K562 (cell line): Measurements from ENCODE around the gene ZNF689. TPM values are rescaled to one million over a fixed set of nuclear protein-coding genes. Genes with fewer than 3 reads are reported as not detected.
A peak's percentile ranks its signal among the peaks of the same experiment; 100 is the strongest.

ENCODE experiments used
- ARNT ChIP-seq, 2 experiments: fragments of 450-650 bp; IDR thresholded peaks; 2 replicates each; pipeline ENCODE4 v1.6.1; 2016; ENCODE audit warnings: mild to moderate bottlenecking in 1 of 2
- BHLHE40 ChIP-seq: IDR thresholded peaks from 2 replicates; pipeline ENCODE4 v1.6.1; 2011; ENCODE audit warnings: low read length, improper control_type of control experiment
- ERF ChIP-seq: fragments of 450-650 bp; formaldehyde crosslinking; IDR thresholded peaks from 2 replicates; pipeline ENCODE4 v1.4.0; 2020; ENCODE audit warnings: mild to moderate bottlenecking, mixed read lengths
- NR4A1 ChIP-seq, 2 experiments: fragments of 250-450 bp in 1 of 2; fragments of 450-650 bp in 1 of 2; sonication (Bioruptor Pico) in 1 of 2; IDR thresholded peaks; 2 replicates each; pipeline versions ENCODE4 v1.4.0 to v1.6.1; 2016 to 2020; ENCODE audit warnings: mild to moderate bottlenecking in 2 of 2, missing compliant biosample characterization in 1 of 2, missing genetic modification characterization in 1 of 2, moderate library complexity in 1 of 2
- PHF21A ChIP-seq: fragments of 450-650 bp; IDR thresholded peaks from 2 replicates; pipeline ENCODE4 v1.6.1; 2017; ENCODE audit warnings: low read depth, borderline replicate concordance
- POLR2G ChIP-seq: fragments of 200-400 bp; formaldehyde crosslinking; IDR thresholded peaks from 2 replicates; pipeline ENCODE4 v1.6.1; 2017; ENCODE audit warnings: low read depth, mild to moderate bottlenecking, antibody characterized with exemption, low read length, moderate library complexity
- RBM14 ChIP-seq: fragments of 200-400 bp; formaldehyde crosslinking; IDR thresholded peaks from 2 replicates; pipeline ENCODE4 v1.6.1; 2018; ENCODE audit warnings: low read depth, mild to moderate bottlenecking, low read length, moderate library complexity, borderline replicate concordance; ENCODE audit not compliant: insufficient read depth
- TBP ChIP-seq: optimal IDR thresholded peaks from 2 replicates; pipeline ENCODE3; 2011; ENCODE audit warnings: low read depth, low read length, improper control_type of control experiment
- TEAD2 ChIP-seq: fragments of 450-650 bp; IDR thresholded peaks from 2 replicates; pipeline ENCODE4 v1.6.1; 2016; ENCODE audit warnings: missing genetic modification characterization, control low read depth, missing compliant biosample characterization
- TSC22D4 ChIP-seq: fragments of 450-650 bp; IDR thresholded peaks from 2 replicates; pipeline ENCODE4 v1.6.1; 2016; ENCODE audit warnings: missing genetic modification characterization, missing biosample characterization, control low read depth
- U2AF1 ChIP-seq: fragments of 200-400 bp; formaldehyde crosslinking; optimal IDR thresholded peaks from 2 replicates; pipeline ENCODE3; 2017; ENCODE audit warnings: mild to moderate bottlenecking, low read depth, low read length, moderate library complexity
- ZKSCAN1 ChIP-seq: fragments of 150-350 bp; IDR thresholded peaks from 2 replicates; pipeline ENCODE4 v1.6.1; 2016; ENCODE audit warnings: low read depth, low read length
- ZNF239 ChIP-seq: fragments of 250-450 bp; sonication (Bioruptor Pico); IDR thresholded peaks from 2 replicates; pipeline ENCODE4 v1.4.0; 2020; ENCODE audit warnings: mild to moderate bottlenecking
- ZNF24 ChIP-seq: fragments of 450-650 bp; IDR thresholded peaks from 2 replicates; pipeline ENCODE4 v1.6.1; 2016
- ZNF408 ChIP-seq: fragments of 250-450 bp; sonication (Bioruptor Pico); IDR thresholded peaks from 2 replicates; pipeline ENCODE4 v1.4.0; 2020; ENCODE audit warnings: low read depth, mild to moderate bottlenecking, moderate library complexity
- ZNF589 ChIP-seq: fragments of 200-800 bp; sonication (Bioruptor generic); IDR thresholded peaks from 2 replicates; pipeline ENCODE4 v1.6.1; 2016; ENCODE audit warnings: low read depth, missing genetic modification characterization, missing compliant biosample characterization
- ZNF668 ChIP-seq: fragments of 250-450 bp; sonication (Bioruptor Pico); IDR thresholded peaks from 2 replicates; pipeline ENCODE4 v1.8.0; 2022; ENCODE audit warnings: mild to moderate bottlenecking, inconsistent platforms
- polyA plus RNA-seq, 8 experiments: library from polyadenylated mRNA; depleted of rRNA in 4 of 8; stranded (reverse) in 5 of 8; unstranded in 3 of 8; fragments of >200 nt; fragmentation: Nextera tagmentation in 2 of 8; fragmentation: Illumina TruSeq in 1 of 8; extraction: Ambion mirVana in 2 of 8; extraction: Trizol in 1 of 8; gene quantifications; 2 replicates each; pipeline versions ENCODE4 v1.2.1 to v1.2.3, GENCODE V29; 2011 to 2014; ENCODE audit warnings: inconsistent platforms in 1 of 8, missing spikeins in 1 of 8
- total RNA-seq, 7 experiments: library from RNA; depleted of rRNA in 6 of 7; stranded (reverse); fragments of >200 nt in 6 of 7; fragmentation: Illumina TruSeq in 2 of 7; extraction: Trizol in 2 of 7; gene quantifications; 2 replicates each; pipeline versions ENCODE4 v1.2.1 to v1.2.3, GENCODE V29; 2011 to 2021; ENCODE audit warnings: low replicate concordance in 1 of 7
- TF ChIP-seq, protein P1 (sequence below): conservative IDR thresholded peaks from 2 replicates; pipeline ENCODE4 v1.6.1; 2011; ENCODE audit warnings: low read depth, mild to moderate bottlenecking, low read length; ENCODE audit not compliant: control insufficient read depth
- TF ChIP-seq, protein P2 (sequence below): IDR thresholded peaks from 3 replicates; pipeline ENCODE4 v1.6.1; 2011; ENCODE audit warnings: borderline replicate concordance, mild to moderate bottlenecking; ENCODE audit not compliant: insufficient read length, insufficient read depth
- TF ChIP-seq, protein P3 (sequence below): sonication (generic); formaldehyde crosslinking; IDR thresholded peaks from 2 replicates; pipeline ENCODE4 v1.8.1; 2022; ENCODE audit warnings: missing genetic modification reagents
- TF ChIP-seq, protein P4 (sequence below): fragments of 450-650 bp; formaldehyde crosslinking; IDR thresholded peaks from 2 replicates; pipeline ENCODE4 v1.4.0; 2022; ENCODE audit warnings: missing genetic modification characterization
- TF ChIP-seq, protein P5 (sequence below): fragments of 250-450 bp; sonication (Bioruptor Pico); IDR thresholded peaks from 2 replicates; pipeline ENCODE4 v1.4.0; 2020; ENCODE audit warnings: mild to moderate bottlenecking

Gene ZNF689
- total and polyA plus RNA-seq, 9 of the 15 experiments (the other 6 are each of a cell fraction or from before 2014, with no cell fraction given) = 5.4 to 15.4 (median 10.8) TPM

GRCh38 chr16:30558789-30559377, 51.3 kb downstream of the ZNF689 start (continued):
- TF ChIP-seq, protein P1, sequence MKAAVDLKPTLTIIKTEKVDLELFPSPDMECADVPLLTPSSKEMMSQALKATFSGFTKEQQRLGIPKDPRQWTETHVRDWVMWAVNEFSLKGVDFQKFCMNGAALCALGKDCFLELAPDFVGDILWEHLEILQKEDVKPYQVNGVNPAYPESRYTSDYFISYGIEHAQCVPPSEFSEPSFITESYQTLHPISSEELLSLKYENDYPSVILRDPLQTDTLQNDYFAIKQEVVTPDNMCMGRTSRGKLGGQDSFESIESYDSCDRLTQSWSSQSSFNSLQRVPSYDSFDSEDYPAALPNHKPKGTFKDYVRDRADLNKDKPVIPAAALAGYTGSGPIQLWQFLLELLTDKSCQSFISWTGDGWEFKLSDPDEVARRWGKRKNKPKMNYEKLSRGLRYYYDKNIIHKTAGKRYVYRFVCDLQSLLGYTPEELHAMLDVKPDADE = no peak
- TF ChIP-seq ZNF408 (CRISPR knock-in tag) (no peak), ZKSCAN1 (no peak), ZNF668 (CRISPR knock-in tag) (0 out of 2 replicates have a peak, but pooled peaks have one; percentile 35), PHF21A (0 out of 2 replicates have a peak, but pooled peaks have one; percentile 31), RBM14 (no peak), TEAD2 (tag) (no peak), TSC22D4 (tag) (no peak), BHLHE40 (no peak), U2AF1 (no peak), ZNF589 (CRISPR knock-in tag) (no peak), ZNF24 (peak; percentile 69), NR4A1 (CRISPR knock-in tag; IDR thresholded peaks at IDR 0.05) (no peak), NR4A1 (tag; IDR thresholded peaks at IDR 0.05) (no peak), ERF (no peak), ARNT (IDR thresholded peaks at IDR 0.05) (peak; percentile 36 to 77; a peak in 1 of 4 replicates), POLR2G (no peak), TBP (no peak), ZNF239 (CRISPR knock-in tag) (no peak)
- TF ChIP-seq, protein P2, sequence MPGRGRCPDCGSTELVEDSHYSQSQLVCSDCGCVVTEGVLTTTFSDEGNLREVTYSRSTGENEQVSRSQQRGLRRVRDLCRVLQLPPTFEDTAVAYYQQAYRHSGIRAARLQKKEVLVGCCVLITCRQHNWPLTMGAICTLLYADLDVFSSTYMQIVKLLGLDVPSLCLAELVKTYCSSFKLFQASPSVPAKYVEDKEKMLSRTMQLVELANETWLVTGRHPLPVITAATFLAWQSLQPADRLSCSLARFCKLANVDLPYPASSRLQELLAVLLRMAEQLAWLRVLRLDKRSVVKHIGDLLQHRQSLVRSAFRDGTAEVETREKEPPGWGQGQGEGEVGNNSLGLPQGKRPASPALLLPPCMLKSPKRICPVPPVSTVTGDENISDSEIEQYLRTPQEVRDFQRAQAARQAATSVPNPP = no peak
- TF ChIP-seq, protein P3, sequence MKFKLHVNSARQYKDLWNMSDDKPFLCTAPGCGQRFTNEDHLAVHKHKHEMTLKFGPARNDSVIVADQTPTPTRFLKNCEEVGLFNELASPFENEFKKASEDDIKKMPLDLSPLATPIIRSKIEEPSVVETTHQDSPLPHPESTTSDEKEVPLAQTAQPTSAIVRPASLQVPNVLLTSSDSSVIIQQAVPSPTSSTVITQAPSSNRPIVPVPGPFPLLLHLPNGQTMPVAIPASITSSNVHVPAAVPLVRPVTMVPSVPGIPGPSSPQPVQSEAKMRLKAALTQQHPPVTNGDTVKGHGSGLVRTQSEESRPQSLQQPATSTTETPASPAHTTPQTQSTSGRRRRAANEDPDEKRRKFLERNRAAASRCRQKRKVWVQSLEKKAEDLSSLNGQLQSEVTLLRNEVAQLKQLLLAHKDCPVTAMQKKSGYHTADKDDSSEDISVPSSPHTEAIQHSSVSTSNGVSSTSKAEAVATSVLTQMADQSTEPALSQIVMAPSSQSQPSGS (CRISPR knock-in tag) = no peak
- TF ChIP-seq, protein P4, sequence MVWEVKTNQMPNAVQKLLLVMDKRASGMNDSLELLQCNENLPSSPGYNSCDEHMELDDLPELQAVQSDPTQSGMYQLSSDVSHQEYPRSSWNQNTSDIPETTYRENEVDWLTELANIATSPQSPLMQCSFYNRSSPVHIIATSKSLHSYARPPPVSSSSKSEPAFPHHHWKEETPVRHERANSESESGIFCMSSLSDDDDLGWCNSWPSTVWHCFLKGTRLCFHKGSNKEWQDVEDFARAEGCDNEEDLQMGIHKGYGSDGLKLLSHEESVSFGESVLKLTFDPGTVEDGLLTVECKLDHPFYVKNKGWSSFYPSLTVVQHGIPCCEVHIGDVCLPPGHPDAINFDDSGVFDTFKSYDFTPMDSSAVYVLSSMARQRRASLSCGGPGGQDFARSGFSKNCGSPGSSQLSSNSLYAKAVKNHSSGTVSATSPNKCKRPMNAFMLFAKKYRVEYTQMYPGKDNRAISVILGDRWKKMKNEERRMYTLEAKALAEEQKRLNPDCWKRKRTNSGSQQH = 0 out of 2 replicates have a peak, but pooled peaks have one; percentile 53
- TF ChIP-seq, protein P5, sequence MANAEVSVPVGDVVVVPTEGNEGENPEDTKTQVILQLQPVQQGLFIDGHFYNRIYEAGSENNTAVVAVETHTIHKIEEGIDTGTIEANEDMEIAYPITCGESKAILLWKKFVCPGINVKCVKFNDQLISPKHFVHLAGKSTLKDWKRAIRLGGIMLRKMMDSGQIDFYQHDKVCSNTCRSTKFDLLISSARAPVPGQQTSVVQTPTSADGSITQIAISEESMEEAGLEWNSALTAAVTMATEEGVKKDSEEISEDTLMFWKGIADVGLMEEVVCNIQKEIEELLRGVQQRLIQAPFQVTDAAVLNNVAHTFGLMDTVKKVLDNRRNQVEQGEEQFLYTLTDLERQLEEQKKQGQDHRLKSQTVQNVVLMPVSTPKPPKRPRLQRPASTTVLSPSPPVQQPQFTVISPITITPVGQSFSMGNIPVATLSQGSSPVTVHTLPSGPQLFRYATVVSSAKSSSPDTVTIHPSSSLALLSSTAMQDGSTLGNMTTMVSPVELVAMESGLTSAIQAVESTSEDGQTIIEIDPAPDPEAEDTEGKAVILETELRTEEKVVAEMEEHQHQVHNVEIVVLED = no peak
